Chondrocyte (in vitro differentiated cells): ENCODE data around the gene MOK. TPM values are rescaled to one million over a fixed set of nuclear protein-coding genes. Genes with fewer than 3 reads are reported as not detected.

Experiments
- DNase-seq: peaks from one replicate; pipeline ENCODE4 v3.0.0; 2021; ENCODE audit warnings: mixed read lengths, low spot score
- H3K27ac Mint-ChIP-seq: one replicate; pipeline ENCODE4 v1.8.0; 2021; ENCODE audit warnings: mild to moderate bottlenecking, moderate library complexity, mixed read lengths; ENCODE audit not compliant: unreplicated experiment
- H3K27me3 Mint-ChIP-seq: 2 replicates; pipeline ENCODE4 v1.8.0; 2021; ENCODE audit warnings: low read depth, mixed read lengths
- H3K36me3 Mint-ChIP-seq: 2 replicates; pipeline ENCODE4 v1.8.0; 2021; ENCODE audit warnings: low read depth, mixed read lengths
- H3K4me1 Mint-ChIP-seq: 2 replicates; pipeline ENCODE4 v1.8.0; 2021; ENCODE audit warnings: low read depth, mild to moderate bottlenecking, mixed read lengths
- H3K4me3 Mint-ChIP-seq: one replicate; pipeline ENCODE4 v1.8.0; 2021; ENCODE audit warnings: mild to moderate bottlenecking, moderate library complexity, mixed read lengths; ENCODE audit not compliant: unreplicated experiment
- H3K9me3 Mint-ChIP-seq: 2 replicates; pipeline ENCODE4 v1.8.0; 2021; ENCODE audit warnings: low read depth, mixed read lengths
- total RNA-seq: library from RNA; stranded (reverse); gene quantifications from 3 replicates; pipeline ENCODE4 v1.2.1, GENCODE V29; 2021
- TF ChIP-seq, protein P1 (sequence below): fragments of 200-600 bp; sonication (generic); IDR thresholded peaks from 2 replicates; pipeline ENCODE4 v1.5.0; 2021; ENCODE audit warnings: antibody characterized with exemption, mild to moderate bottlenecking, moderate library complexity

Gene MOK
- total RNA-seq, 1 donor from 2014 or later = 3.8 TPM

DNA sequence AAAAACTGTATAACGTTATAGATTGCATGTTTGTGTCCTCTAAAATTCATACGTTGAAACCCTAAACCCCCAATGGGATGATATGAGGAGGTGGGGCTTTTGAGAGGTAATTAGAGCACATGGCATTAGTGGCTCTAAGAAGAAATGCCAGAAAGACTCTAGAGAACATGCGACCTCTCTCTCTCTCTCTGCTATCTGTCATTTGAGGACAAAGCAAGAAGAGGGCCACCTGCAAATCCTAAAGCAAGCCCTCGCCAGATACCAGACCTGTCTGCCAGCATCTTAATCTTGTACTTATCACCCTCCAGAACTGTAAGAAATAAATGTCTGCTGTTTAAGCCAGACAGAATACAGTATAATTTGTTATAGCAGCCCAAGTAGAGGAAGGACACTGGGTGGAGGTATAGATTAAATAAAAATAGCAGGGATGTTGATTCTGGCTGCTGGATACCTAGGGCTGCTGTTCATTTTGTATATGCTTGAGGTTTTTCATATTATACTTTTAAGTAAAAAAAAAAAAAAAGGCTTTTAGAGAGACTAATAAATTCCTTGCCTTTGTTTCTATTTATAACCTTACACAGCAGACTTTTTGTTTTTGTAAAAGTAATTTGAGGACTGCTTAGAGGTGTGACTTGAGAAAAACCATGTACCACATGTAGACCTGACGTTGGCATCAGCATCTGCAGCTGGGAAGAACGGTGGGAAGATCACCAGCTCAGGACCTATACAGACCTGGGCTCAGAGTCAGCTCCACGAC is 26.9 kb downstream of the MOK start:
- no peak for DNase-seq
- Mint-ChIP-seq H3K9me3 (no peaks in the 10 kb centered on the region), H3K4me1 (peaks cover 34% of the 10 kb centered on the region), H3K27ac (peak overlapping the region; percentile 28), H3K27me3 (no peaks in the 10 kb centered on the region), H3K4me3 (no peak overlapping the region), H3K36me3 (no peaks in the 10 kb centered on the region)
- TF ChIP-seq, protein P1, sequence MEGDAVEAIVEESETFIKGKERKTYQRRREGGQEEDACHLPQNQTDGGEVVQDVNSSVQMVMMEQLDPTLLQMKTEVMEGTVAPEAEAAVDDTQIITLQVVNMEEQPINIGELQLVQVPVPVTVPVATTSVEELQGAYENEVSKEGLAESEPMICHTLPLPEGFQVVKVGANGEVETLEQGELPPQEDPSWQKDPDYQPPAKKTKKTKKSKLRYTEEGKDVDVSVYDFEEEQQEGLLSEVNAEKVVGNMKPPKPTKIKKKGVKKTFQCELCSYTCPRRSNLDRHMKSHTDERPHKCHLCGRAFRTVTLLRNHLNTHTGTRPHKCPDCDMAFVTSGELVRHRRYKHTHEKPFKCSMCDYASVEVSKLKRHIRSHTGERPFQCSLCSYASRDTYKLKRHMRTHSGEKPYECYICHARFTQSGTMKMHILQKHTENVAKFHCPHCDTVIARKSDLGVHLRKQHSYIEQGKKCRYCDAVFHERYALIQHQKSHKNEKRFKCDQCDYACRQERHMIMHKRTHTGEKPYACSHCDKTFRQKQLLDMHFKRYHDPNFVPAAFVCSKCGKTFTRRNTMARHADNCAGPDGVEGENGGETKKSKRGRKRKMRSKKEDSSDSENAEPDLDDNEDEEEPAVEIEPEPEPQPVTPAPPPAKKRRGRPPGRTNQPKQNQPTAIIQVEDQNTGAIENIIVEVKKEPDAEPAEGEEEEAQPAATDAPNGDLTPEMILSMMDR = peak; percentile 17

DNA sequence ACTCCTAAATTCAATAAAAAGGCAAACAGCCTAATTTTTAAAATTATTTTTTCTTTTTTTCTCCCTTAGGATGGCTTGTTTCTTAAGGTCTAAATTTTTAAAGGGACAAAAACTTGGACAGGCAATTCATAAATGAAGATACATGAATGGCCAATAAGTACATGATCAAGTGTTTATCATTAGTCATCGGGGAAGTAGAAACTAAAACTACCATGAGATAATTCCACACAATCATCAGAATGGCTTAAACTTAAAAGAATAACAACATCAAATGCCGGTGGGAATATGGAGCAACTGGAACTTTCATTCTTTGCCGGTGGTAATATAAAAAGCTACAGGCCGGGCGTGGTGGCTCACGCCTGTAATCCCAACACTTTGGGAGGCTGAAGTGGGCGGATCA is 29.1 kb downstream of the MOK start:
- TF ChIP-seq, protein P1 = no peak
- H3K4me3 Mint-ChIP-seq = no peak overlapping the region
- no peaks in the 10 kb centered on the region for H3K36me3 Mint-ChIP-seq
- no peak for DNase-seq
- H3K27ac Mint-ChIP-seq = no peak overlapping the region
- no peaks in the 10 kb centered on the region for H3K27me3 Mint-ChIP-seq
- H3K9me3 Mint-ChIP-seq = no peaks in the 10 kb centered on the region
- peaks cover 40% of the 10 kb centered on the region for H3K4me1 Mint-ChIP-seq

- H3K9me3 Mint-ChIP-seq = no peaks in the 10 kb centered on the region
These were observed 32.6 kb downstream of the MOK start for GRCh38 chr14:102272392-102272791.

GRCh38 chr14:102264775-102265174 is 40.2 kb downstream of the MOK start:
- Mint-ChIP-seq H3K27me3 (no peaks in the 10 kb centered on the region), H3K9me3 (no peaks in the 10 kb centered on the region), H3K36me3 (no peaks in the 10 kb centered on the region), H3K4me1 (peaks cover 16% of the 10 kb centered on the region), H3K27ac (peak overlapping the region; percentile 23), H3K4me3 (no peak overlapping the region)
- TF ChIP-seq, protein P1 = no peak
- DNase-seq = no peak

More at GRCh38 chr14:102272392-102272791, 32.6 kb downstream of the MOK start:
- Mint-ChIP-seq H3K27me3 (no peaks in the 10 kb centered on the region), H3K36me3 (no peaks in the 10 kb centered on the region), H3K27ac (peak overlapping the region; percentile 8), H3K4me3 (no peak overlapping the region), H3K4me1 (peaks cover 6% of the 10 kb centered on the region)
- no peak for DNase-seq
- TF ChIP-seq, protein P1 = no peak

- H3K9me3 Mint-ChIP-seq = no peaks in the 10 kb centered on the region
- no peaks in the 10 kb centered on the region for H3K36me3 Mint-ChIP-seq
- no peak for DNase-seq
- H3K27me3 Mint-ChIP-seq = no peaks in the 10 kb centered on the region
- TF ChIP-seq, protein P1 = no peak
- peaks cover 16% of the 10 kb centered on the region for H3K4me1 Mint-ChIP-seq
- H3K4me3 Mint-ChIP-seq = no peak overlapping the region
- H3K27ac Mint-ChIP-seq = peak overlapping the region; percentile 23
These were observed 40.6 kb downstream of the MOK start for GRCh38 chr14:102264355-102264754.
